Stimulated activated CD4-positive, alpha-beta T cell treated with anti-CD3 and anti-CD28 coated beads, Interleukin-12 subunit alpha, Interleukin-12 subunit beta, amount 100 ng/mL, for 24 hours (primary cell): ENCODE data around the gene STK39.
"Not testable (repeated sequence)": the region's sequence is repeated elsewhere in the genome, so short reads cannot be mapped to it uniquely, and the experiment has no call there.

Experiments
- DNase-seq, 2 experiments: peaks; one replicate each; pipeline ENCODE4 v3.0.0-alpha.2; 2020; ENCODE audit warnings: low read depth in 2 of 2

The STK39 gene

GRCh38 chr2:168138374-168138773 is 109.0 kb downstream of the STK39 start:
- no peak for DNase-seq

DNA sequence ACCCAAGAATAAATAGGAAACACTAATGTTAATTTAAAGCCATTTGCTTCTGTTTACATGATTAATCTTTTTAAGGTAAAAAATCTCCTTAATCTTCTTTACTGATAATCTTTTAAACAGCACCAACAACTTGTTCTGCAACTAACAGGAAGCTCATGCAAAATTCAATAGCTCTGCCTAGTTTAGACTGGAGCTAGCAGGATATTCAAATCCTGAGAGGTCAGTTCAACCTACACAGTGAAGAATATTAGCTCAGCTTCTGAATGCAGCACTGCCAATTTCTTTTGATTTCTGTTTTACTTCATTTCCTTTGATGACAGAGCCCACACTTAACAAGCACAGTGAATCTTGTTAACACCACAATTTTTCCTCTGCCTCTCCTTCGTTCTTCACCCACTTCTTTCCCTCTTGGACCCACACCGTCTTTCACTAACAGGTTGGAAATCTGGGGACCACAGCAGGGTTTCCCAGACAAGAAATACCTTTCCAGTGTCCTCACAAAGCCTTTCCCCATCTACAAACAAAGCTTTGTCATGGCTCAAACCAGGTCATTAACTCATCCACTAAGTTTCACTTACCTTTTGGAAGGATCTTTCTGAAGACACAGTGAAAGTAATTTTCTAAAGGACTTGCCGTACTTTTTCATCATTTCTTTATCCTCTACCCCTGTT is 109.8 kb downstream of the STK39 start:
- no peak for DNase-seq

DNA sequence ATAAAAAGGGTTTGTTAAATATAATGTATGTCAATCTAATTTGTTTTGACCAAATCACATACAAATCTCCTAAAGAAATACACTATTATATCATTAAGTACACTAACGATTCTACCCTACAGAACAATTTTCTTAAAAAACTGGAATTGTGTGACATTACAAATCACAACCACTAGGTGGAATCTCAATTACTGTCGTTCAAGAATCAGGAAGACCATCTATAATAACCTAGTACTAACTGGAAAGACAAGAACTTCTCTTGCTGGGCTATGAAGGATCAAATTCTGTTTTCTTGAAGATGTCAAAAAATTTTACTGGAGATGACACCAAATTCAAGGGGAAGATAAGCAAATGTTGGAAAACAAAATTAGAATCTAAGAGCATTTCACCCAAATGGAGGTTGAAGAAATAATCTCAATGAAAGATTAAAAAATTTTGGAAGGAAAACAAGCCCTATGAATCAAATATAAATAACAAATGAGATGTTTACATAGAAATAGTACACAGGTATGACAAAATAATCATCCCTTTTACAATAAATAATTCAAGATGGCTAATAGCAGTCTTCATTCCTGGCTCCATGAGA is 110.9 kb downstream of the STK39 start:
- DNase-seq = no peak

DNA sequence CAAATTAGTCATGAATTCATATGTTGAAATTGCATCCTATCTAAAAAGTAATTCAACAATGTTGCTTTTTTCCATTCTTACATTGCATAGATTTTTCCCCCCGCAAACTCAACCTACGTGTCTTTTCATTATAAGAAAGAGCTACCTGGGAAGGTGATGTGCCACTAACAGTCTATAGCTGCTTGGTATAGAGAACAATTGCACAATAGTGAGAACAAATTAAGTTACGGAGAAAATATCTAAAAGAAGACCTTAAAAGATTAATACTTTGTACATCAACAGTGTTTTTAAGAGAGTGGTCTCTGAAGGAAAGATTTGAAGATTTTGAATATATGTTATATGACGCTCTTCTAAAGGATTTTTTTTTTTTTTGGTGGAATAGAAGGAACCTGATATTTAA is 111.8 kb downstream of the STK39 start:
- no peak for DNase-seq

- no peak for DNase-seq
Measured at GRCh38 chr2:168135121-168135520, 112.3 kb downstream of the STK39 start.

DNA sequence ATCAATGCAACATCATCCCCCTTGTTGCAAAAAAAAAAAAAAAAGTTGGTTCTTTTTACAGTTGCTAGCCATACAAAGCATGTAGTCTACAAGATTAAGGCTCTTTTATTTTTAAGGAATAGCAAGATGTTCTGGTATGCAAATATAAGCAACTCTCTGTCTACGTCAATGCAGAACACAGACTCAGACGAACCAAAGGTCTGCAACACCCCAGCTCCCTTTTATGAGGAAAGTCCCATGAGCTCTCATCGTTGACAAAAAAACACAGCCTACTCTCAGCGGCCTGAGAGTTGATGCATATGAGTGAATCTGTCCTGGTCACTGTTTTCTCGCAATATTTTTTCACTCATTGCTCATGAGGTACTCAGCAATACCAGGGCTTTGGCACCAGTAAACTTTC is 112.9 kb downstream of the STK39 start:
- no peak for DNase-seq

- DNase-seq = no peak
Measured at GRCh38 chr2:168132389-168132788, 115.0 kb downstream of the STK39 start.

GRCh38 chr2:168130346-168130745 is 117.0 kb downstream of the STK39 start:
- no peak for DNase-seq

DNA sequence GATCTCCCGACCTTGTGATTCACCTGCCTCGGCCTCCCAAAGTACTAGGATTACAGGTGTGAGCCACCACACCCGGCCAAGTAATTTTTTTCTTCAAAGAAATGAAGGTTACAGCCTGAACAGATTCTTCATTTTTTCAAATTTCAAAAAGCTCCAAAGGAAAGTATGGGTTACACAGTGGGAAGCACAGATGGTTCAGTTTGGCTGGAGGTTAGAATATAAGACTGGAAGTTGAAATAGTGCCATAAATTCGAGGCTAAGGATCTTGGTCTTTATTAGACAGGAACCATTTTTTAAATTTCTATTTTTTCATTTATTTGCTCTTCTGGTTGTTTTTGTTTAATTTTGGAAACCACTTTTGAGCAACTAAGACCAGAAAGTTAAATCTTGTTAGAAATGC is 120.0 kb downstream of the STK39 start:
- no peak for DNase-seq

GRCh38 chr2:168122210-168122609 is 125.2 kb downstream of the STK39 start:
- not testable (repeated sequence) for DNase-seq

DNA sequence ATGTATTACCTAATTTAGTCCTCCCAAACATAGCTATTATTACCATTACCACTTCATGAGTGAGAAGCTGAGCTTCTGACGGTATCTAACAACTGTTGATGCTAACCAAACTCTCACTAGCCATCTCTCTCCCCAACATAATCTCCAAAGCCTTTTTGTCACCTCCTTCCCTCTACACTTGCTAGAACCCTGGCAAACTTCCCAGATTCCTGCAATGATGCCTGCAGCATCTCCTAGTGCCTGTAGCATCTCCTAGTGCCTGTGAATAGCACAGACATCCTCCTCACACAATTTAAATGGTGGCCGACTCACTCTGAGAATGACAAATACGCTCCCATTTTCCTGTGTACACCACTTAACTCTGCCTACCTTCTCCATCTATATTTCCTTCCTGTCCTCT is 126.7 kb downstream of the STK39 start:
- DNase-seq = no peak

DNA sequence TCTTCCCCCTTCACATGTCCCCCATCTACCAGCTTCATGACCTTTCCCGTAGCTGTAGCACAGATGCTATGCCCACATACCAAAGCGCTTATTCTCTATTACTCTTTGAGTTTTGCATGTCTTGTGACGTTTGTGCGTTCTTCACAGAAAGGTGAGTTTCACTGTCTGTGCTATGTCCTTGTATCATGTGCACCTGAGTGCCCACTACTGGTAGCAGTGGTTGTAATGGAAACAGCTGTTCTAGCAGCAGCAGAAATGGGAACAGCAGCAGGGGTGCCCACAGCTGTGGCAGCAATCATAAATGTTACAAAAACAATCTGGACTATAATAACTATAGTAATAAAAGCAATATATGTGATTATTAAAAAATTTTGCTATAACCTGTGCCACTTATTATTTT is 127.1 kb downstream of the STK39 start:
- no peak for DNase-seq

- no peak for DNase-seq
Measured at GRCh38 chr2:168119515-168120141, 127.8 kb downstream of the STK39 start.

GRCh38 chr2:168118733-168119514 is 128.5 kb downstream of the STK39 start:
- DNase-seq = no peak

DNA sequence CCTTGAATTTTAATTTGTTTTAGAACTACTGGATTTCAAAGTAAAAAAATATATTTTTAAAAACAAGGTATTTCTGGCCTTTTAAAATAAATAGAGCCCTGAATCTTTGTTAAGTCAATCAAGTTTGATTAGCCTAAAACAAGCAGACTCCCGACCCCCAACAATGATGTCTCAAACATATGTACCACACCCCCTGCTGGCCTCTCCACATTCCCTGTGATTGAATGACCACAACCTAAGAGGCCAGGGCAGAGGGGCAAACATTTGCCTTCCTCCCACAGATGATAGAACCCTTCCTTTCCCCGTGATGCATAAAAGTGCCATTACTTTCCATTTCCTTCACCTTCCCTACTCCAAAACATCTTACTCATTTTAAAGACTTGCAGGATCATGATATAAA is 130.9 kb downstream of the STK39 start:
- DNase-seq = no peak

GRCh38 chr2:168114619-168115018 is 132.8 kb downstream of the STK39 start:
- no peak for DNase-seq

DNA sequence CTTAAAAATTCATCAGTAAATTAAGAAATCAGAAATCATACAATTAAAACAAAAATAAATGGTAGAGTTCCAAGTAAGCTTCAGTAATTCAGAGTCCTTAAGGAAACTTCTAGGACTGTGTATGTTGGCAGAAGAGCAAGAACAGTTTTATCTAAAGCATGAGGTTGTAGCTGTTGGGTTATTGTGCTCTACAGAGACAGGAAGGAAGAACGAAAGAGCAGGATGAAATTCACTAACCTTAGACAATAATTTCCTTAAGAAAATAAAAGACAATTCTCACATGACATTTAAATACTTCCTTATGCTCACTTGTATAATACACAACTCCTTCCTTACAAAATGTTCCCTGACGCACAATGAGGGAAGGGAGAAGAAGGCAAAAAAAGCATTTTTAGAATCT is 133.4 kb downstream of the STK39 start:
- no peak for DNase-seq

- DNase-seq = no peak
Measured at GRCh38 chr2:168107322-168107721, 140.1 kb downstream of the STK39 start.

- no peak for DNase-seq
Measured at GRCh38 chr2:168105127-168105683, 142.2 kb downstream of the STK39 start.

GRCh38 chr2:168097431-168097830 is 150.0 kb downstream of the STK39 start:
- DNase-seq = no peak

GRCh38 chr2:168096158-168096557 is 151.2 kb downstream of the STK39 start:
- DNase-seq = no peak

GRCh38 chr2:168091986-168092385 is 155.4 kb downstream of the STK39 start:
- DNase-seq = no peak
